Measurements from ENCODE around the gene SLC6A3.

- no peak for TF ChIP-seq CTCF (IDR thresholded peaks at IDR 0.05)
- no peak for TF ChIP-seq POLR2A (IDR thresholded peaks at IDR 0.05)
- no peak for TF ChIP-seq EP300 (IDR thresholded peaks at IDR 0.05)
Measured at GRCh38 chr5:1463326-1464095, 18.3 kb upstream of the SLC6A3 start.

All from tibial nerve (tissue), 4 donors.